Measurements from ENCODE around the gene DHRSX. TPM values are rescaled to one million over a fixed set of nuclear protein-coding genes. Genes with fewer than 3 reads are reported as not detected.
A peak's percentile ranks its signal among the peaks of the same experiment; 100 is the strongest.

DHRSX gene
- total and polyA plus RNA-seq, 9 of the 15 experiments (the other 6 are each of a cell fraction or from before 2014, with no cell fraction given): 0.59 to 11.0 (median 6.2) TPM

DNA sequence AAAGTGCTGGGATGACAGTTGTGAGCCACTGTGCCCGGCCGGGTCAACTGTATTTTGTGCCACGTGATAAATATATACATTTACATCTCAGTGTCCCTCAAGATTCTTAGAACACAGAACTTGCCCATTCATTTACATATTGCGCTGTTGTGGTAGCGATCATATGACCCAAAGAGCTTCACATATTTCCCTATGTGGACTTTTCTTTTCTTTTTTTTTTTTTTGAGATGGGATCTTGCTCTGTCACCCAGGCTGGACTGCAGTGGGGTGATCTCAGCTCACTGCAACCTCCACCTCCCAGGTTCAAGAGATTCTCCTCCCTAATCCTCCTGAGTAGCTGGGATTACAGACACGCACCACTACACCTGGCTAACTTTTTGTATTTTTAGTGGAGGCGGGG is 180.7 kb downstream of the DHRSX start (continued):
- TF ChIP-seq, protein P1, sequence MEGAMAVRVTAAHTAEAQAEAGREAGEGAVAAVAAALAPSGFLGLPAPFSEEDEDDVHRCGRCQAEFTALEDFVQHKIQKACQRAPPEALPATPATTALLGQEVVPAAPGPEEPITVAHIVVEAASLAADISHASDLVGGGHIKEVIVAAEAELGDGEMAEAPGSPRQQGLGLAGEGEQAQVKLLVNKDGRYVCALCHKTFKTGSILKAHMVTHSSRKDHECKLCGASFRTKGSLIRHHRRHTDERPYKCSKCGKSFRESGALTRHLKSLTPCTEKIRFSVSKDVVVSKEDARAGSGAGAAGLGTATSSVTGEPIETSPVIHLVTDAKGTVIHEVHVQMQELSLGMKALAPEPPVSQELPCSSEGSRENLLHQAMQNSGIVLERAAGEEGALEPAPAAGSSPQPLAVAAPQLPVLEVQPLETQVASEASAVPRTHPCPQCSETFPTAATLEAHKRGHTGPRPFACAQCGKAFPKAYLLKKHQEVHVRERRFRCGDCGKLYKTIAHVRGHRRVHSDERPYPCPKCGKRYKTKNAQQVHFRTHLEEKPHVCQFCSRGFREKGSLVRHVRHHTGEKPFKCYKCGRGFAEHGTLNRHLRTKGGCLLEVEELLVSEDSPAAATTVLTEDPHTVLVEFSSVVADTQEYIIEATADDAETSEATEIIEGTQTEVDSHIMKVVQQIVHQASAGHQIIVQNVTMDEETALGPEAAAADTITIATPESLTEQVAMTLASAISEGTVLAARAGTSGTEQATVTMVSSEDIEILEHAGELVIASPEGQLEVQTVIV (CRISPR knock-in tag; IDR thresholded peaks at IDR 0.05; ENCODE audit: borderline replicate concordance): no peak
- TF ChIP-seq, protein P2, sequence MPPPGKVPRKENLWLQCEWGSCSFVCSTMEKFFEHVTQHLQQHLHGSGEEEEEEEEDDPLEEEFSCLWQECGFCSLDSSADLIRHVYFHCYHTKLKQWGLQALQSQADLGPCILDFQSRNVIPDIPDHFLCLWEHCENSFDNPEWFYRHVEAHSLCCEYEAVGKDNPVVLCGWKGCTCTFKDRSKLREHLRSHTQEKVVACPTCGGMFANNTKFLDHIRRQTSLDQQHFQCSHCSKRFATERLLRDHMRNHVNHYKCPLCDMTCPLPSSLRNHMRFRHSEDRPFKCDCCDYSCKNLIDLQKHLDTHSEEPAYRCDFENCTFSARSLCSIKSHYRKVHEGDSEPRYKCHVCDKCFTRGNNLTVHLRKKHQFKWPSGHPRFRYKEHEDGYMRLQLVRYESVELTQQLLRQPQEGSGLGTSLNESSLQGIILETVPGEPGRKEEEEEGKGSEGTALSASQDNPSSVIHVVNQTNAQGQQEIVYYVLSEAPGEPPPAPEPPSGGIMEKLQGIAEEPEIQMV (tag; conservative IDR thresholded peaks at IDR 0.05; ENCODE audit: low read depth): no peak
- no peak for TF ChIP-seq ZNF354B (CRISPR knock-in tag; IDR thresholded peaks at IDR 0.05)
- TF ChIP-seq FOXK2 (conservative IDR thresholded peaks at IDR 0.05 in 1 of 2, IDR thresholded peaks at IDR 0.05 in 1 of 2; ENCODE audit: low read depth in 2 of 2): peak in 1 of 2 experiments; percentile 37; a peak in 2 of 4 replicates
- no peak for TF ChIP-seq RBM17 (IDR thresholded peaks at IDR 0.05; ENCODE audit: borderline replicate concordance, low read depth, low read length)
- TF ChIP-seq CEBPG (CRISPR knock-in tag; IDR thresholded peaks at IDR 0.05): no peak
- TF ChIP-seq CEBPG (tag; conservative IDR thresholded peaks at IDR 0.05 in 1 of 2, IDR thresholded peaks at IDR 0.05 in 1 of 2): no peak
- no peak for TF ChIP-seq NFE2 (IDR thresholded peaks at IDR 0.05; ENCODE audit: low read depth)
- no peak for TF ChIP-seq ZNF121 (CRISPR knock-in tag; conservative IDR thresholded peaks at IDR 0.05)
- TF ChIP-seq RAD51 (IDR thresholded peaks at IDR 0.05; ENCODE audit: borderline replicate concordance, low read depth): peak; percentile 49; the same call in 1 of the 2 replicates
- TF ChIP-seq NBN (IDR thresholded peaks at IDR 0.05; ENCODE audit: low read depth): peak; percentile 17; the same call in 1 of the 2 replicates
- no peak for TF ChIP-seq FOSL1 (tag; conservative IDR thresholded peaks at IDR 0.05)
- TF ChIP-seq DPF2 (IDR thresholded peaks at IDR 0.05): 0 out of 2 replicates have a peak, but pooled peaks have one; percentile 21
- TF ChIP-seq ZNF431 (CRISPR knock-in tag; IDR thresholded peaks at IDR 0.05): no peak
- TF ChIP-seq TARDBP (IDR thresholded peaks at IDR 0.05): no peak
- TF ChIP-seq KAT8 (IDR thresholded peaks at IDR 0.05; ENCODE audit: low read depth): no peak
- no peak for TF ChIP-seq GABPA (tag; conservative IDR thresholded peaks at IDR 0.05; ENCODE audit: low read depth)
- no peak for TF ChIP-seq MTF1 (CRISPR knock-in tag; IDR thresholded peaks at IDR 0.05; ENCODE audit: borderline replicate concordance)
- TF ChIP-seq ZSCAN32 (CRISPR knock-in tag; IDR thresholded peaks at IDR 0.05): no peak
- TF ChIP-seq, protein P3, sequence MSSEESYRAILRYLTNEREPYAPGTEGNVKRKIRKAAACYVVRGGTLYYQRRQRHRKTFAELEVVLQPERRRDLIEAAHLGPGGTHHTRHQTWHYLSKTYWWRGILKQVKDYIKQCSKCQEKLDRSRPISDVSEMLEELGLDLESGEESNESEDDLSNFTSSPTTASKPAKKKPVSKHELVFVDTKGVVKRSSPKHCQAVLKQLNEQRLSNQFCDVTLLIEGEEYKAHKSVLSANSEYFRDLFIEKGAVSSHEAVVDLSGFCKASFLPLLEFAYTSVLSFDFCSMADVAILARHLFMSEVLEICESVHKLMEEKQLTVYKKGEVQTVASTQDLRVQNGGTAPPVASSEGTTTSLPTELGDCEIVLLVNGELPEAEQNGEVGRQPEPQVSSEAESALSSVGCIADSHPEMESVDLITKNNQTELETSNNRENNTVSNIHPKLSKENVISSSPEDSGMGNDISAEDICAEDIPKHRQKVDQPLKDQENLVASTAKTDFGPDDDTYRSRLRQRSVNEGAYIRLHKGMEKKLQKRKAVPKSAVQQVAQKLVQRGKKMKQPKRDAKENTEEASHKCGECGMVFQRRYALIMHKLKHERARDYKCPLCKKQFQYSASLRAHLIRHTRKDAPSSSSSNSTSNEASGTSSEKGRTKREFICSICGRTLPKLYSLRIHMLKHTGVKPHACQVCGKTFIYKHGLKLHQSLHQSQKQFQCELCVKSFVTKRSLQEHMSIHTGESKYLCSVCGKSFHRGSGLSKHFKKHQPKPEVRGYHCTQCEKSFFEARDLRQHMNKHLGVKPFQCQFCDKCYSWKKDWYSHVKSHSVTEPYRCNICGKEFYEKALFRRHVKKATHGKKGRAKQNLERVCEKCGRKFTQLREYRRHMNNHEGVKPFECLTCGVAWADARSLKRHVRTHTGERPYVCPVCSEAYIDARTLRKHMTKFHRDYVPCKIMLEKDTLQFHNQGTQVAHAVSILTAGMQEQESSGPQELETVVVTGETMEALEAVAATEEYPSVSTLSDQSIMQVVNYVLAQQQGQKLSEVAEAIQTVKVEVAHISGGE (CRISPR knock-in tag; IDR thresholded peaks at IDR 0.05): no peak
